Stimulated activated naive CD8-positive, alpha-beta T cell treated with anti-CD3 and anti-CD28 coated beads, Interleukin-15, Interleukin-2, amounts not matched to agents 100 ng/mL and 50 ng/mL, for 24 hours (primary cell): ENCODE results near the gene EIF3M.

ENCODE experiments used
- H3K27ac Mint-ChIP-seq: one replicate; pipeline ENCODE4 v1.8.0; 2021; ENCODE audit warnings: mild to moderate bottlenecking, mixed read lengths
- H3K27me3 Mint-ChIP-seq: one replicate; pipeline ENCODE4 v1.8.0; 2021; ENCODE audit warnings: mixed read lengths
- H3K36me3 Mint-ChIP-seq: one replicate; pipeline ENCODE4 v1.8.0; 2021; ENCODE audit warnings: low read depth, mixed read lengths
- H3K4me1 Mint-ChIP-seq: one replicate; pipeline ENCODE4 v1.8.0; 2021; ENCODE audit warnings: low read depth, mixed read lengths
- H3K4me3 Mint-ChIP-seq: one replicate; pipeline ENCODE4 v1.8.0; 2021; ENCODE audit warnings: mild to moderate bottlenecking, mixed read lengths
- H3K9me3 Mint-ChIP-seq: one replicate; pipeline ENCODE4 v1.8.0; 2021; ENCODE audit warnings: mixed read lengths

EIF3M gene

GRCh38 chr11:32616903-32617302 lies 33.3 kb downstream of the EIF3M start:
- no peaks in the 10 kb centered on the region for H3K9me3 Mint-ChIP-seq
- H3K27ac Mint-ChIP-seq, result no peak overlapping the region
- H3K4me1 Mint-ChIP-seq, result no peaks in the 10 kb centered on the region
- no peaks in the 10 kb centered on the region for H3K36me3 Mint-ChIP-seq
- peaks cover 15% of the 10 kb centered on the region for H3K27me3 Mint-ChIP-seq
- H3K4me3 Mint-ChIP-seq, result no peak overlapping the region

- H3K4me3 Mint-ChIP-seq, result no peak overlapping the region
- H3K4me1 Mint-ChIP-seq, result no peaks in the 10 kb centered on the region
- peaks cover 47% of the 10 kb centered on the region for H3K27me3 Mint-ChIP-seq
- H3K9me3 Mint-ChIP-seq, result peaks cover 3% of the 10 kb centered on the region
- no peaks in the 10 kb centered on the region for H3K36me3 Mint-ChIP-seq
- H3K27ac Mint-ChIP-seq, result no peak overlapping the region
Observed at GRCh38 chr11:32630844-32631243, 47.2 kb downstream of the EIF3M start.

GRCh38 chr11:32635819-32636218 lies 52.2 kb downstream of the EIF3M start:
- H3K36me3 Mint-ChIP-seq, result no peaks in the 10 kb centered on the region

GRCh38 chr11:32641361-32641760 lies 57.7 kb downstream of the EIF3M start:
- no peaks in the 10 kb centered on the region for H3K36me3 Mint-ChIP-seq
- H3K27me3 Mint-ChIP-seq, result peaks cover 17% of the 10 kb centered on the region
- no peaks in the 10 kb centered on the region for H3K9me3 Mint-ChIP-seq
- H3K4me3 Mint-ChIP-seq, result no peak overlapping the region
- no peaks in the 10 kb centered on the region for H3K4me1 Mint-ChIP-seq
- H3K27ac Mint-ChIP-seq, result no peak overlapping the region

More at GRCh38 chr11:32635819-32636218, 52.2 kb downstream of the EIF3M start:
- H3K9me3 Mint-ChIP-seq, result no peaks in the 10 kb centered on the region
- no peaks in the 10 kb centered on the region for H3K4me1 Mint-ChIP-seq
- H3K27me3 Mint-ChIP-seq, result peaks cover 33% of the 10 kb centered on the region
- H3K4me3 Mint-ChIP-seq, result no peak overlapping the region
- H3K27ac Mint-ChIP-seq, result no peak overlapping the region

GRCh38 chr11:32643526-32643925 lies 59.9 kb downstream of the EIF3M start:
- H3K9me3 Mint-ChIP-seq, result no peaks in the 10 kb centered on the region
- H3K4me1 Mint-ChIP-seq, result no peaks in the 10 kb centered on the region
- peaks cover 15% of the 10 kb centered on the region for H3K27me3 Mint-ChIP-seq
- H3K27ac Mint-ChIP-seq, result no peak overlapping the region
- H3K4me3 Mint-ChIP-seq, result no peak overlapping the region
- H3K36me3 Mint-ChIP-seq, result no peaks in the 10 kb centered on the region
